Peyer's patch (tissue), 4 donors: Measurements from ENCODE around the gene LOC101059915.

Experiments used
- DNase-seq, 3 donors: peaks; one replicate each; pipeline ENCODE4 v3.0.0-alpha.2; 2017 to 2019
- H3K27ac ChIP-seq, 4 donors: fragments of 200-600 bp; sonication (generic); one replicate each; pipeline ENCODE4 v1.5.1; 2016 to 2019
- H3K27me3 ChIP-seq, 2 donors: fragments of 200-600 bp; sonication (generic); one replicate each; pipeline ENCODE4 v1.5.1; 2019
- H3K36me3 ChIP-seq, 3 donors: fragments of 200-600 bp; sonication (generic); one replicate each; pipeline ENCODE4 v1.5.1; 2016 to 2019
- H3K4me1 ChIP-seq, 4 donors: fragments of 200-600 bp; sonication (generic); one replicate each; pipeline ENCODE4 v1.5.1; 2016 to 2019
- H3K4me3 ChIP-seq, 4 donors: fragments of 200-600 bp; sonication (generic); 1 replicate in 3 of 4; 2 replicates in 1 of 4; pipeline ENCODE4 v1.5.1; 2016 to 2019; ENCODE audit warnings: mild to moderate bottlenecking in 1 of 4
- H3K9me3 ChIP-seq, 4 donors: fragments of 200-600 bp; sonication (generic); one replicate each; pipeline ENCODE4 v1.5.1; 2016 to 2019; ENCODE audit warnings: mild to moderate bottlenecking in 1 of 4
- POLR2A ChIP-seq, 2 donors: fragments of 450-650 bp; IDR thresholded peaks; one replicate each; pipeline ENCODE4 v1.5.1; 2017; ENCODE audit warnings: antibody characterized with exemption in 2 of 2, mild to moderate bottlenecking in 2 of 2, moderate library complexity in 2 of 2
- TF ChIP-seq, protein P1 (sequence below), 6 experiments: fragments of 450-650 bp in 4 of 6; fragments of 200-600 bp in 2 of 6; sonication (generic) in 1 of 6; IDR thresholded peaks; one replicate each; pipeline ENCODE4 v1.5.1; 2017 to 2019; ENCODE audit warnings: antibody characterized with exemption in 6 of 6, mild to moderate bottlenecking in 3 of 6, moderate library complexity in 1 of 6

The LOC101059915 gene

DNA sequence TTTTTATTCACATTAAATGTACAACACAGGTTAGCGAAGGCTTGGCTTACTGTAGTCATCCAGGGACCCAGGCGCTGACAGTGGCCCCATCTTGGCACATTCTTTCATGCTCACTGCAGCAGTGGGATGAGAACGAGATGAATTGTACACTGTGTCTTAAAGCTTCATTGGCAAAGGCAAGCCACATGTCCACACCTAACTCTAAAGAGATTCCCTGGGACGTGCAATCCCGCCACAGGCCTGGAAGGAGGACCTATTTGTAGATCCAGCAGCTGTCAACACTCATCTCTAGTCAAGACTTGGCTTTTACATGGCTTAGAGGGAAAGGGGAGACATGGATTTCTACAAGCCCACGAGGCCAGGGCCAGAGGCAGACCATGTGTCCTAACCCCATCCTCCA, 33.0 kb upstream of the LOC101059915 start:
- no peak overlapping the region for H3K4me3 ChIP-seq
- H3K9me3 ChIP-seq: no peaks in the 10 kb centered on the region
- H3K27me3 ChIP-seq: no peaks in the 10 kb centered on the region
- no peaks in the 10 kb centered on the region for H3K36me3 ChIP-seq
- H3K27ac ChIP-seq: no peak overlapping the region
- TF ChIP-seq, protein P1, sequence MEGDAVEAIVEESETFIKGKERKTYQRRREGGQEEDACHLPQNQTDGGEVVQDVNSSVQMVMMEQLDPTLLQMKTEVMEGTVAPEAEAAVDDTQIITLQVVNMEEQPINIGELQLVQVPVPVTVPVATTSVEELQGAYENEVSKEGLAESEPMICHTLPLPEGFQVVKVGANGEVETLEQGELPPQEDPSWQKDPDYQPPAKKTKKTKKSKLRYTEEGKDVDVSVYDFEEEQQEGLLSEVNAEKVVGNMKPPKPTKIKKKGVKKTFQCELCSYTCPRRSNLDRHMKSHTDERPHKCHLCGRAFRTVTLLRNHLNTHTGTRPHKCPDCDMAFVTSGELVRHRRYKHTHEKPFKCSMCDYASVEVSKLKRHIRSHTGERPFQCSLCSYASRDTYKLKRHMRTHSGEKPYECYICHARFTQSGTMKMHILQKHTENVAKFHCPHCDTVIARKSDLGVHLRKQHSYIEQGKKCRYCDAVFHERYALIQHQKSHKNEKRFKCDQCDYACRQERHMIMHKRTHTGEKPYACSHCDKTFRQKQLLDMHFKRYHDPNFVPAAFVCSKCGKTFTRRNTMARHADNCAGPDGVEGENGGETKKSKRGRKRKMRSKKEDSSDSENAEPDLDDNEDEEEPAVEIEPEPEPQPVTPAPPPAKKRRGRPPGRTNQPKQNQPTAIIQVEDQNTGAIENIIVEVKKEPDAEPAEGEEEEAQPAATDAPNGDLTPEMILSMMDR (IDR thresholded peaks at IDR 0.05): no peak
- TF ChIP-seq POLR2A (IDR thresholded peaks at IDR 0.05): no peak
- DNase-seq: no peak
- no peaks in the 10 kb centered on the region for H3K4me1 ChIP-seq

DNA sequence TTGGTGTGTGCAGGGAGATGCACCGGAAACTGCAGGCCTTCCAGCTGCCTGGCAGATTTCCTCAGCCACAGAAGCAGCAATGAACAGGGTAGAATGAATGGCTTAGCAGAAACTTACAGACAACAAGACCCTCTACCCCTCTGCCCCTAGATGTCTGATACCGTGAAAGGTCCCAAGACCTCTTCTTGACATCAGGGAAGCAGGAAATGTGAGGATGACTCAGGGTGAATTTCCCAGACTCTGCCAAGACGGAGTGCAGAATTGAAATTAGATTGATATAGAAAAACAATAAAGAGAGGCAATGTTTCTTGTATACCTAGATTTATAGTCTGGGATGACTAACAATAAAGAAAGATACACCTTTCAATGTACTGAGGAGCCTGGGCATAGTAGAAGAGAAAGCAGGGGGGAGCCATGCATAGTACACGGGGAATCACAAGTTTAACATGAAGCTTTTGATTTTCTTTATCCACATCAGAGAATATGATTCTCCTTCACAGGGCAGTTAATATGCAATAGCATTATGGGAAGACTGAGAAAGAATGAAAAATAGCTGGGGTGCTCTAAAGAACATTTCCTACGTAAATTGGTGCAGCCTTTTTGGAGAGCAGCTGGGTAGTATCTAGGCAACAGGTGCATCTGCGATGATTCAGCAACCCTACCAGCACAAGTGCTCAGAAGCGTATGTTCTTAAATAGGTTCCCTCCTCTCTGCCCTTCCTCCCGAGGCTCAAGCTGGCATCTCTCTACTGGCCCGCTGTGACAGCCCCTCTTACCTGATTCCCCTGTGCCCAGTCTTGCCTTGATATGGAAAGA, 30.7 kb upstream of the LOC101059915 start:
- H3K4me3 ChIP-seq: no peak overlapping the region
- H3K9me3 ChIP-seq: no peaks in the 10 kb centered on the region
- no peaks in the 10 kb centered on the region for H3K4me1 ChIP-seq
- no peaks in the 10 kb centered on the region for H3K36me3 ChIP-seq
- no peak for DNase-seq
- H3K27ac ChIP-seq: peak overlapping the region in 2 of 4 donors; percentile 32 to 39
- H3K27me3 ChIP-seq: no peaks in the 10 kb centered on the region
- TF ChIP-seq POLR2A (IDR thresholded peaks at IDR 0.05): no peak
- TF ChIP-seq, protein P1 (IDR thresholded peaks at IDR 0.05): no peak

DNA sequence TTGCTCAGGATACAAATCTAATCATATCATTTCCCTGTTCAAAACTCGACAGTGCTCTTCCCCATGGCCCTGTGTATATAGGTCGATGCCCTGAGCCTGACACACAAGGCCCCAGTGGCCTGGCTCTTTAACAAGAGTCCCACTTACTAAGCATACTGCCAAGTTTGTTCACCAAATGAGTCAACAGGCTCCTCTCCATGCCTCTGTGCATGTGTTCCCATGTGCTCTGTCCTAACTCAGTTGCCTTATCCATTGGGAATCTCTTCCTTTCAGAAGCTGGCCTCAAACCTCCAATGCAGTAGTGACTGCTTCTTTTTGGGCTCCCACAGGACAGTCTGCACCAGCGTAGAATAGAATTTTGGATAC, 30.1 kb upstream of the LOC101059915 start:
- Histone ChIP-seq H3K4me1 (no peaks in the 10 kb centered on the region), H3K36me3 (no peaks in the 10 kb centered on the region), H3K27ac (peak overlapping the region in 2 of 4 donors; percentile 32 to 39), H3K4me3 (no peak overlapping the region), H3K27me3 (no peaks in the 10 kb centered on the region), H3K9me3 (no peaks in the 10 kb centered on the region)
- DNase-seq: no peak
- TF ChIP-seq, protein P1 (IDR thresholded peaks at IDR 0.05): no peak
- TF ChIP-seq POLR2A (IDR thresholded peaks at IDR 0.05): no peak

DNA sequence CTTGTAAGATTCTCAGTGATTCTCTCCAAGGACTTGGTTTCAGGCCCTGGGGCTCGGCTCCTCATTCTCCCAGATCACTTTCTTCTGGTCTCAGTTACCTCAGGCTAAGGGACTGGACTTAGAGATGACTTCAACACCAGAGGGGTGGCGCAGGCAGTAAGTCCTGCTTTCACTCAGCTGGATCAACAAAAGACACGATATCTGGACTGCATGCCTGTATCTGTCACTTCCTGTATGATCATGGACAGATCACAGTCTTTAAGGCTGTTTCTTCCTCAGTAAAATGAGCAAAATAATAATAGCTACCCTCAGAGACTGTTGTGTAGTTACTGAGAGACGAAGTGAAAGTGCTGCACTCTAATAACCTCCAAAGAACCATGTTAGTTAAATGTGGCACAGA, 29.5 kb upstream of the LOC101059915 start:
- H3K9me3 ChIP-seq: no peaks in the 10 kb centered on the region
- TF ChIP-seq POLR2A (IDR thresholded peaks at IDR 0.05): no peak
- TF ChIP-seq, protein P1 (IDR thresholded peaks at IDR 0.05): no peak
- H3K4me3 ChIP-seq: no peak overlapping the region
- no peaks in the 10 kb centered on the region for H3K27me3 ChIP-seq
- H3K4me1 ChIP-seq: no peaks in the 10 kb centered on the region
- no peaks in the 10 kb centered on the region for H3K36me3 ChIP-seq
- DNase-seq: no peak
- H3K27ac ChIP-seq: peak overlapping the region in 3 of 4 donors; percentile 32 to 47 (median 39)

DNA sequence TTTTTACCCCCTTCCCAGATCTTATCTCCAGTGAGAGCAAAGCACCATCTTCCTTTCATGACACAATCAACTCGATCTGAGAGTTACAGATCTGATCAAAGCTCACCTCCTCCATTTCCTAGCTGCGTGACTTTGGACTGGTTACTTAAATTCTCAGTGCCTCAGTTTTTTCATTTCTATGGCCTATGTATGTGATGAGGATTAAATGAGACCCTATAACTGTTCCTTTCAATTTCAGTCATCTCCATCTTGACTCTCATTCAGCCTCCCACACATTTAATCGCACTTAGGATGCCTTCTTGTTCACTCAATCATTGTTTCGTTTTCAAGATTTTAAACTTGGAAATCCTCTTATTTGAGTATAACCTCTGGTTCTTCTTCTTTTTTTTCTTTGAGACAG, 28.9 kb upstream of the LOC101059915 start:
- Histone ChIP-seq H3K27me3 (no peaks in the 10 kb centered on the region), H3K36me3 (no peaks in the 10 kb centered on the region), H3K27ac (peak overlapping the region in 2 of 4 donors; percentile 32 to 47), H3K4me1 (no peaks in the 10 kb centered on the region), H3K4me3 (no peak overlapping the region), H3K9me3 (no peaks in the 10 kb centered on the region)
- no peak for TF ChIP-seq POLR2A (IDR thresholded peaks at IDR 0.05)
- TF ChIP-seq, protein P1 (IDR thresholded peaks at IDR 0.05): no peak
- DNase-seq: no peak
